ENCODE data around the gene NRDC. TPM values are rescaled to one million over a fixed set of nuclear protein-coding genes. Genes with fewer than 3 reads are reported as not detected.

NRDC gene
- total RNA-seq, 1 donor from 2014 or later, result 130 TPM

- no peak overlapping the region for H3K27ac ChIP-seq (replicated peaks)
- peaks cover 37% of the 10 kb centered on the region for H3K36me3 ChIP-seq
- no peaks in the 10 kb centered on the region for H3K27me3 ChIP-seq (ENCODE audit: low read depth)
- H3K4me1 ChIP-seq, result peaks cover 15% of the 10 kb centered on the region
- H3K4me3 ChIP-seq, result no peak overlapping the region
- TF ChIP-seq CTCF (IDR thresholded peaks at IDR 0.05; ENCODE audit: borderline replicate concordance), result no peak
- intact Hi-C loops (cut with micrococcal nuclease), result no loop called here
- no peaks in the 10 kb centered on the region for H3K9me3 ChIP-seq (replicated peaks)
- no peak for DNase-seq
These were observed 123.9 kb downstream of the NRDC start for GRCh38 chr1:51754666-51755065.

DNA sequence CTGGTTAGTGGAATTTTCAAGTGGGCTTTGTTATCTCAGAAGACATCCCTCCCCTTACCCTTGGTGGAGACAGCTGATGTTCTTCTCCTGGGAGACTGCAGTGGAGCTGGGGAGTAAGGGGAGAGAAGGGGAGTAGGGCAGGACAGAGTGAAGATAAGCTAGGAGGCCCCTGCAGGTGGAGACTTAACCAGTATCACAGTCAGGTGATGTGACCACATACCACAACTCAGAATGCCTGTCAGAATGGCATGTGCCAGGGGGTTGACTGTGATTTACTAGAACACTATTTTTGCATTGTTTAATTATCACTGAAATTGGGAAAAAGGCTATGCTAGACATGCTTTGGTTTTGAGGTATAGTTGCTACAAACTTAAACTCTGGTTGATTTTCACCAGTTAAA lies 124.6 kb downstream of the NRDC start:
- intact Hi-C loops (cut with micrococcal nuclease), result no loop called here
- H3K36me3 ChIP-seq, result peaks cover 41% of the 10 kb centered on the region
- H3K27me3 ChIP-seq (ENCODE audit: low read depth), result no peaks in the 10 kb centered on the region
- no peak overlapping the region for H3K27ac ChIP-seq (replicated peaks)
- DNase-seq, result no peak
- no peak for TF ChIP-seq CTCF (IDR thresholded peaks at IDR 0.05; ENCODE audit: borderline replicate concordance)
- H3K4me3 ChIP-seq, result no peak overlapping the region
- no peaks in the 10 kb centered on the region for H3K9me3 ChIP-seq (replicated peaks)
- H3K4me1 ChIP-seq, result peaks cover 21% of the 10 kb centered on the region

DNA sequence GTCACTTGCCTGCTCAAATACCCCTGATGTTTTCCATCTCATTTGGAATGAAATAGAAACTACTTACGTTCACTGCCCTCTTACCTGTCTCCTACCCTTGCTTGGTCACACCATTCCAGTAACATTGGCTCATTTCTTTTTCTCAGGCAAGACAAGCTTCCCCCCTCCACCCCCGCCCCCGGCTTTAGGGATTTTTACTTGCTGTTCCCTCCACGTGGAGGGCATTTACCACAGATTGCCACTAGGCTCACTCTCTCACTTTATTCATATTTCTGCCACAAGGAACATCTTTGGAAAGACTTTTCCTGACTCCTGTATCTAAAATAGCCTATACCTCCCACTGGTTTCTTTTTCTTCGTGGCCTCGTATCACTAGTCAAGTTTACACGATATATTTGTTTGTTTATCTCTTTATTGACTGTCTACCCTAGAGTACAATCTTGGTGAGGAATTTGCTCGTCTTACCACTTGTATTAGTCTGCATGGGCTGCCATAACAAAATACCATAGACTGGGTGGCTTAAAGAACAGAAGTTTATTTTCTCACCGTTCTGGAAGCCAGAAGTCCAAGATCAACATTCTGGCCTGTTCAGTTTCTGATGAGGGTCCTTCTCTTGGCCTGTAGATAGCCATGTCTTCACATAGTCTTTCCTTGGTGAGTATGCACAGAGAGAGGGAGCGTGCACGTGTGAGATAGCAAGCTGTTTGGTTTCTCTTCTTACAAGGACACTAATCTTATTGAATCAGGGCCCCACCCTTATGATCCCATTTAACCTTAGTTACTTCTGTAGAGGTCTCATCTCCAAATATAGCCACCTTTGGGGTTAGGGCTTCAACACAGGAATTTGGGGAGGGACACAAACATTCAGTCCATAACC lies 126.2 kb downstream of the NRDC start:
- Histone ChIP-seq H3K9me3 (replicated peaks) (no peaks in the 10 kb centered on the region), H3K36me3 (peaks cover 56% of the 10 kb centered on the region), H3K4me1 (peaks cover 21% of the 10 kb centered on the region), H3K27me3 (ENCODE audit: low read depth) (no peaks in the 10 kb centered on the region), H3K27ac (replicated peaks) (no peak overlapping the region), H3K4me3 (no peak overlapping the region)
- TF ChIP-seq CTCF (IDR thresholded peaks at IDR 0.05; ENCODE audit: borderline replicate concordance), result no peak
- DNase-seq, result no peak
- intact Hi-C loops (cut with micrococcal nuclease), result no loop called here

DNA sequence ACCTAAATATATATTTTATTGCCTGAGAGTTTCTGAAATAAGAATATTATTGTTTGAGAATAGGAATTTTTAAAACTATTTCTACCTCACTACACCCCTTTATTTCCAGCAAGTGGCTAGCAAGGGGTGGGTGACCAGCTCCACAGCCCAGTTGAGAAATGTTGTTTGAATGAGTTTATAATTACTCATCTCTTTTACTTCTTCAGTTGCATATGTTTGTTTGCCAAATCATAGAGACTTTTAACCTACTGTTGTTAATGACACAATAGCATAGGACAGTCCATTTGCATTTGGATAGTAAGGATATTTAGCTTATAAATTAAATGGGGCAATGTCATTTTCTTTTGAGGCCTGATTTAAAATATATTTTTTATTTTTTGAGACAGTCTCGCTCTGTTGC lies 127.8 kb downstream of the NRDC start:
- H3K36me3 ChIP-seq, result peaks cover 53% of the 10 kb centered on the region
- H3K27ac ChIP-seq (replicated peaks), result no peak overlapping the region
- peaks cover 21% of the 10 kb centered on the region for H3K4me1 ChIP-seq
- no peaks in the 10 kb centered on the region for H3K27me3 ChIP-seq (ENCODE audit: low read depth)
- intact Hi-C loops (cut with micrococcal nuclease), result no loop called here
- no peak for DNase-seq
- H3K9me3 ChIP-seq (replicated peaks), result no peaks in the 10 kb centered on the region
- H3K4me3 ChIP-seq, result no peak overlapping the region
- TF ChIP-seq CTCF (IDR thresholded peaks at IDR 0.05; ENCODE audit: borderline replicate concordance), result no peak

DNA sequence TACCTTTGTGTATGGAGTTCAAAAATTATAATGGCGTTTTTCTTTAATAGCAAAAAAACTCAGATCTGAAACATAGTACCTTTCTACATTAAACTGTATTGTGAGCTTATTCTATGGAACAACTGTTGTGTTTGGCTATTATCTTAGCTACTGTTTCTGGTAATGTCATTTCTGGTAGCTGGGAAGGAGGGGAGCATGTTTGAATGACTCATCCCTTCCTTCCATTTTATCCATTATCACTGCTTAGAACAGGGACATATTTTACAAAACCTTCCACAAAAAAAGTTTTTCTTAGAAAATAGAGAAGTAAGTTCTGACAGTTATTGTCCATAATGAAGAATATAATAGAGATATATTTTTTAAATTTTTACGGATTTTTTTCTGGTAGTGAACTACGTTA lies 128.3 kb downstream of the NRDC start:
- peaks cover 24% of the 10 kb centered on the region for H3K4me1 ChIP-seq
- TF ChIP-seq CTCF (IDR thresholded peaks at IDR 0.05; ENCODE audit: borderline replicate concordance), result no peak
- intact Hi-C loops (cut with micrococcal nuclease), result no loop called here
- H3K27ac ChIP-seq (replicated peaks), result no peak overlapping the region
- no peak for DNase-seq
- H3K27me3 ChIP-seq (ENCODE audit: low read depth), result no peaks in the 10 kb centered on the region
- no peak overlapping the region for H3K4me3 ChIP-seq
- peaks cover 50% of the 10 kb centered on the region for H3K36me3 ChIP-seq
- no peaks in the 10 kb centered on the region for H3K9me3 ChIP-seq (replicated peaks)
